ENCODE data around the gene GNG12. TPM values are rescaled to one million over a fixed set of nuclear protein-coding genes. Genes with fewer than 3 reads are reported as not detected.

Gene GNG12
- total and polyA plus RNA-seq, 8 donors, result 21.7 to 189 (median 59.6) TPM

GRCh38 chr1:67855444-67855843 lies 22.2 kb upstream of the GNG12 start:
- H3K27ac ChIP-seq, result no peak overlapping the region
- H3K27me3 ChIP-seq, result no peaks in the 10 kb centered on the region
- no peak overlapping the region for H3K4me3 ChIP-seq
- intact Hi-C loops (cut with DNase I; ENCODE audit: low total_unique reads), result loop anchor here (10.0 kb wide), 1 partner anchor 489 kb away; no protein-coding TSS in a partner anchor
- no peaks in the 10 kb centered on the region for H3K9me3 ChIP-seq
- peaks cover 0 to 7% (median 3%) of the 10 kb centered on the region in 4 donors for H3K4me1 ChIP-seq
- DNase-seq, result no peak
- TF ChIP-seq POLR2A (IDR thresholded peaks at IDR 0.05) (no peak), POLR2AphosphoS5 (IDR thresholded peaks at IDR 0.05) (no peak), EP300 (IDR thresholded peaks at IDR 0.05) (no peak), CTCF (IDR thresholded peaks at IDR 0.05) (no peak)
- H3K36me3 ChIP-seq, result no peaks in the 10 kb centered on the region
- WGBS, 5 donors, result 32 to 39% (median 34%) methylated on average over 4 of the region's 4 CpGs

- WGBS, 5 donors, result 11 to 75% (median 58%) methylated on average over 2 of the region's 2 CpGs
- peak in 5 of 7 experiments; percentile 41 to 58 (median 51) for TF ChIP-seq CTCF (IDR thresholded peaks at IDR 0.05)
- TF ChIP-seq EP300 (IDR thresholded peaks at IDR 0.05), result no peak
- no peak for TF ChIP-seq POLR2A (IDR thresholded peaks at IDR 0.05)
- no peak for TF ChIP-seq POLR2AphosphoS5 (IDR thresholded peaks at IDR 0.05)
- Histone ChIP-seq H3K4me3 (no peak overlapping the region), H3K27me3 (no peaks in the 10 kb centered on the region), H3K4me1 (peaks cover 0 to 16% (median 8%) of the 10 kb centered on the region in 4 donors), H3K9me3 (no peaks in the 10 kb centered on the region), H3K27ac (no peak overlapping the region), H3K36me3 (no peaks in the 10 kb centered on the region)
- intact Hi-C loops (cut with DNase I; ENCODE audit: low total_unique reads), result loop anchor here (10.0 kb wide), 1 partner anchor 491 kb away; no protein-coding TSS in a partner anchor
- peak; percentile 51 to 77 for DNase-seq
Measured at GRCh38 chr1:67853704-67854103, 20.4 kb upstream of the GNG12 start.

- Histone ChIP-seq H3K36me3 (no peaks in the 10 kb centered on the region), H3K4me3 (no peak overlapping the region), H3K27ac (no peak overlapping the region), H3K9me3 (no peaks in the 10 kb centered on the region), H3K27me3 (no peaks in the 10 kb centered on the region), H3K4me1 (peaks cover 0 to 16% (median 8%) of the 10 kb centered on the region in 4 donors)
- intact Hi-C loops (cut with DNase I; ENCODE audit: low total_unique reads), result loop anchor here (10.0 kb wide), 1 partner anchor 493 kb away; no protein-coding TSS in a partner anchor
- TF ChIP-seq POLR2A (IDR thresholded peaks at IDR 0.05), result no peak
- no peak for TF ChIP-seq POLR2AphosphoS5 (IDR thresholded peaks at IDR 0.05)
- no peak for TF ChIP-seq CTCF (IDR thresholded peaks at IDR 0.05)
- TF ChIP-seq EP300 (IDR thresholded peaks at IDR 0.05), result no peak
- WGBS, 5 donors, result 91 to 96% (median 94%) methylated on average over 6 of the region's 6 CpGs
- DNase-seq, result no peak
Measured at GRCh38 chr1:67851800-67852199, 18.5 kb upstream of the GNG12 start.

- Histone ChIP-seq H3K27me3 (no peaks in the 10 kb centered on the region), H3K4me3 (no peak overlapping the region), H3K9me3 (no peaks in the 10 kb centered on the region), H3K27ac (peak overlapping the region in 1 of 5 donors; percentile 54), H3K36me3 (no peaks in the 10 kb centered on the region), H3K4me1 (peaks cover 0 to 16% (median 8%) of the 10 kb centered on the region in 4 donors)
- WGBS, 5 donors, result 39 to 83% (median 55%) methylated on average over 1 of the region's 1 CpG
- peak; percentile 88 to 93 for DNase-seq
- peak in 2 of 3 donors; percentile 33 to 70 for TF ChIP-seq POLR2AphosphoS5 (IDR thresholded peaks at IDR 0.05)
- TF ChIP-seq POLR2A (IDR thresholded peaks at IDR 0.05), result no peak
- intact Hi-C loops (cut with DNase I; ENCODE audit: low total_unique reads), result loop anchor here (10.0 kb wide), 1 partner anchor 494 kb away; no protein-coding TSS in a partner anchor
Measured at GRCh38 chr1:67850611-67851075, 17.4 kb upstream of the GNG12 start.

GRCh38 chr1:67850151-67850551 lies 16.9 kb upstream of the GNG12 start:
- TF ChIP-seq CTCF (IDR thresholded peaks at IDR 0.05) (peak in 4 of 7 experiments; percentile 33 to 57 (median 41)), EP300 (IDR thresholded peaks at IDR 0.05) (no peak), POLR2AphosphoS5 (IDR thresholded peaks at IDR 0.05) (no peak)
- Histone ChIP-seq H3K27me3 (no peaks in the 10 kb centered on the region), H3K4me3 (no peak overlapping the region), H3K9me3 (no peaks in the 10 kb centered on the region), H3K4me1 (peaks cover 0 to 16% (median 8%) of the 10 kb centered on the region in 4 donors), H3K36me3 (no peaks in the 10 kb centered on the region), H3K27ac (peak overlapping the region in 1 of 5 donors; percentile 54)
- DNase-seq, result peak in 1 of 2 donors; percentile 73
- intact Hi-C loops (cut with DNase I; ENCODE audit: low total_unique reads), result loop anchor here (10.0 kb wide), 1 partner anchor 495 kb away; no protein-coding TSS in a partner anchor

Measured in stomach (tissue), 9 donors.